SK-N-SH treated with all-trans-retinoic acid at 6 μM for 48 hours (cell line): ENCODE data around the gene C9orf57.
"Not testable (repeated sequence)": the region's sequence is repeated elsewhere in the genome, so short reads cannot be mapped to it uniquely, and the experiment has no call there.

Experiments used
- ATAC-seq: fragments of 200-7000 bp; cut with Tn5 transposase; 3 replicates; pipeline ENCODE4 v1.9.1; 2020; ENCODE audit warnings: mild to moderate bottlenecking, moderate library complexity
- ARNTL ChIP-seq: fragments of 450-650 bp; formaldehyde crosslinking; IDR thresholded peaks from 2 replicates; pipeline ENCODE4 v1.5.0; 2020; ENCODE audit warnings: low read depth, mild to moderate bottlenecking, moderate library complexity, borderline replicate concordance
- BACH2 ChIP-seq: fragments of 250-450 bp; sonication (Bioruptor Pico); IDR thresholded peaks from 2 replicates; pipeline ENCODE4 v1.9.0; 2021; ENCODE audit warnings: mild to moderate bottlenecking, borderline replicate concordance
- CREB5 ChIP-seq: fragments of 250-450 bp; sonication (Bioruptor Pico); IDR thresholded peaks from 2 replicates; pipeline ENCODE4 v1.5.1; 2020; ENCODE audit warnings: low read depth, mild to moderate bottlenecking, moderate library complexity
- CSDC2 ChIP-seq: fragments of 250-450 bp; sonication (Bioruptor Pico); IDR thresholded peaks from 2 replicates; pipeline ENCODE4 v1.5.0; 2020; ENCODE audit warnings: mild to moderate bottlenecking, moderate library complexity
- ESRRG ChIP-seq: fragments of 250-450 bp; sonication (Bioruptor Pico); IDR thresholded peaks from 2 replicates; pipeline ENCODE4 v1.6.1; 2021; ENCODE audit warnings: mild to moderate bottlenecking
- GLIS3 ChIP-seq: fragments of 250-450 bp; sonication (Bioruptor Pico); IDR thresholded peaks from 2 replicates; pipeline ENCODE4 v1.5.0; 2020; ENCODE audit warnings: mild to moderate bottlenecking, moderate library complexity
- ISL1 ChIP-seq: fragments of 250-450 bp; sonication (Bioruptor Pico); IDR thresholded peaks from 2 replicates; pipeline ENCODE4 v2.1.2; 2022; ENCODE audit warnings: mild to moderate bottlenecking, moderate library complexity
- OSR1 ChIP-seq: fragments of 250-450 bp; sonication (Bioruptor Pico); IDR thresholded peaks from 2 replicates; pipeline ENCODE4 v1.8.0; 2022; ENCODE audit warnings: moderate library complexity, mild to moderate bottlenecking, inconsistent platforms
- PPARA ChIP-seq: fragments of 250-450 bp; sonication (Bioruptor Pico); IDR thresholded peaks from 2 replicates; pipeline ENCODE4 v1.5.0; 2020; ENCODE audit warnings: mild to moderate bottlenecking, borderline replicate concordance
- RARB ChIP-seq: fragments of 250-450 bp; sonication (Bioruptor Pico); IDR thresholded peaks from 2 replicates; pipeline ENCODE4 v1.8.0; 2021; ENCODE audit warnings: mild to moderate bottlenecking, moderate library complexity
- SNAI2 ChIP-seq: fragments of 250-450 bp; sonication (Bioruptor Pico); IDR thresholded peaks from 2 replicates; pipeline ENCODE4 v1.5.0; 2020; ENCODE audit warnings: mild to moderate bottlenecking, moderate library complexity
- TCF4 ChIP-seq: fragments of 250-450 bp; sonication (Bioruptor Pico); IDR thresholded peaks from 2 replicates; pipeline ENCODE4 v1.8.0; 2021; ENCODE audit warnings: mild to moderate bottlenecking, moderate library complexity, borderline replicate concordance
- TOX ChIP-seq: fragments of 250-450 bp; sonication (Bioruptor Pico); IDR thresholded peaks from 2 replicates; pipeline ENCODE4 v1.8.0; 2021; ENCODE audit warnings: mild to moderate bottlenecking, moderate library complexity, borderline replicate concordance
- ZC3H10 ChIP-seq: fragments of 250-450 bp; sonication (Bioruptor Pico); IDR thresholded peaks from 2 replicates; pipeline ENCODE4 v1.5.1; 2021; ENCODE audit warnings: mild to moderate bottlenecking, moderate library complexity
- ZFP30 ChIP-seq: fragments of 450-650 bp; formaldehyde crosslinking; IDR thresholded peaks from 2 replicates; pipeline ENCODE4 v1.5.0; 2022; ENCODE audit warnings: mild to moderate bottlenecking, moderate library complexity
- ZNF565 ChIP-seq: fragments of 450-650 bp; formaldehyde crosslinking; conservative IDR thresholded peaks from 2 replicates; pipeline ENCODE4 v1.5.0; 2020; ENCODE audit warnings: low read depth, mild to moderate bottlenecking, moderate library complexity
- ZNF70 ChIP-seq: fragments of 450-650 bp; formaldehyde crosslinking; IDR thresholded peaks from 2 replicates; pipeline ENCODE4 v1.5.0; 2020; ENCODE audit warnings: mild to moderate bottlenecking, moderate library complexity
- ZNF8 ChIP-seq: fragments of 450-650 bp; formaldehyde crosslinking; IDR thresholded peaks from 2 replicates; pipeline ENCODE4 v1.5.0; 2020; ENCODE audit warnings: mild to moderate bottlenecking, moderate library complexity
- TF ChIP-seq, protein P1 (sequence below): fragments of 250-450 bp; sonication (Bioruptor Pico); IDR thresholded peaks from 2 replicates; pipeline ENCODE4 v1.5.0; 2020; ENCODE audit warnings: mild to moderate bottlenecking, moderate library complexity
- TF ChIP-seq, protein P2 (sequence below): fragments of 250-450 bp; sonication (Bioruptor Pico); IDR thresholded peaks from 2 replicates; pipeline ENCODE4 v1.8.0; 2021; ENCODE audit warnings: low read depth, mild to moderate bottlenecking, moderate library complexity, borderline replicate concordance

Gene C9orf57

GRCh38 chr9:72012646-72013045 lies 47.8 kb downstream of the C9orf57 start:
- TF ChIP-seq, protein P1, sequence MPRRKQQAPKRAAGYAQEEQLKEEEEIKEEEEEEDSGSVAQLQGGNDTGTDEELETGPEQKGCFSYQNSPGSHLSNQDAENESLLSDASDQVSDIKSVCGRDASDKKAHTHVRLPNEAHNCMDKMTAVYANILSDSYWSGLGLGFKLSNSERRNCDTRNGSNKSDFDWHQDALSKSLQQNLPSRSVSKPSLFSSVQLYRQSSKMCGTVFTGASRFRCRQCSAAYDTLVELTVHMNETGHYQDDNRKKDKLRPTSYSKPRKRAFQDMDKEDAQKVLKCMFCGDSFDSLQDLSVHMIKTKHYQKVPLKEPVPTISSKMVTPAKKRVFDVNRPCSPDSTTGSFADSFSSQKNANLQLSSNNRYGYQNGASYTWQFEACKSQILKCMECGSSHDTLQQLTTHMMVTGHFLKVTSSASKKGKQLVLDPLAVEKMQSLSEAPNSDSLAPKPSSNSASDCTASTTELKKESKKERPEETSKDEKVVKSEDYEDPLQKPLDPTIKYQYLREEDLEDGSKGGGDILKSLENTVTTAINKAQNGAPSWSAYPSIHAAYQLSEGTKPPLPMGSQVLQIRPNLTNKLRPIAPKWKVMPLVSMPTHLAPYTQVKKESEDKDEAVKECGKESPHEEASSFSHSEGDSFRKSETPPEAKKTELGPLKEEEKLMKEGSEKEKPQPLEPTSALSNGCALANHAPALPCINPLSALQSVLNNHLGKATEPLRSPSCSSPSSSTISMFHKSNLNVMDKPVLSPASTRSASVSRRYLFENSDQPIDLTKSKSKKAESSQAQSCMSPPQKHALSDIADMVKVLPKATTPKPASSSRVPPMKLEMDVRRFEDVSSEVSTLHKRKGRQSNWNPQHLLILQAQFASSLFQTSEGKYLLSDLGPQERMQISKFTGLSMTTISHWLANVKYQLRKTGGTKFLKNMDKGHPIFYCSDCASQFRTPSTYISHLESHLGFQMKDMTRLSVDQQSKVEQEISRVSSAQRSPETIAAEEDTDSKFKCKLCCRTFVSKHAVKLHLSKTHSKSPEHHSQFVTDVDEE (CRISPR knock-in tag): no peak
- ATAC-seq: no peak

- not testable (repeated sequence) for ATAC-seq
Observed at GRCh38 chr9:72007726-72008125, 52.7 kb downstream of the C9orf57 start.

DNA sequence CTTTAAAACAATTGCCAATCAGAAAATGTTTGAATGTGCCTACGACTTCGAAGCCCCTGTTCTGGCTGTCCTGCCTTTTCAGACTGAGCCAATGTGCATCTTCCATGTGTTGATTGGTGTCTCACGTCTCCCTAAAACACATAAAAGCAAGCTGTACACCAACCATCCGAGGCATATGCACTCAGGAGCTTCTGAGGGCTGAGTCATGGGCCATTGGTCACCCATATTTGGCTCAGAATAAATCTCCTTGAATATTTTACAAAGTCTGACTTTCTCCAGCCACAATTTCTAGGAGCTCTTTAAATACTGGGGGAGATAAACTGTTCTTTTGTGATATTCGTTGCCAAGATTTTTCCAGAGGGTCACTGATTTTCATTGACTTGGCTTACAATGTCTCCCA lies 53.9 kb downstream of the C9orf57 start:
- ATAC-seq: no peak
- TF ChIP-seq RARB (CRISPR knock-in tag) (no peak), ZNF70 (CRISPR knock-in tag) (no peak), BACH2 (CRISPR knock-in tag) (no peak), ZNF8 (CRISPR knock-in tag) (no peak), GLIS3 (CRISPR knock-in tag) (no peak), CREB5 (CRISPR knock-in tag) (no peak), SNAI2 (CRISPR knock-in tag) (no peak), ZFP30 (CRISPR knock-in tag) (no peak), TCF4 (CRISPR knock-in tag) (no peak), TOX (no peak), ISL1 (CRISPR knock-in tag) (no peak), ZNF565 (CRISPR knock-in tag) (no peak), ZC3H10 (CRISPR knock-in tag) (no peak), CSDC2 (CRISPR knock-in tag) (no peak), ARNTL (CRISPR knock-in tag) (no peak)
- TF ChIP-seq, protein P2, sequence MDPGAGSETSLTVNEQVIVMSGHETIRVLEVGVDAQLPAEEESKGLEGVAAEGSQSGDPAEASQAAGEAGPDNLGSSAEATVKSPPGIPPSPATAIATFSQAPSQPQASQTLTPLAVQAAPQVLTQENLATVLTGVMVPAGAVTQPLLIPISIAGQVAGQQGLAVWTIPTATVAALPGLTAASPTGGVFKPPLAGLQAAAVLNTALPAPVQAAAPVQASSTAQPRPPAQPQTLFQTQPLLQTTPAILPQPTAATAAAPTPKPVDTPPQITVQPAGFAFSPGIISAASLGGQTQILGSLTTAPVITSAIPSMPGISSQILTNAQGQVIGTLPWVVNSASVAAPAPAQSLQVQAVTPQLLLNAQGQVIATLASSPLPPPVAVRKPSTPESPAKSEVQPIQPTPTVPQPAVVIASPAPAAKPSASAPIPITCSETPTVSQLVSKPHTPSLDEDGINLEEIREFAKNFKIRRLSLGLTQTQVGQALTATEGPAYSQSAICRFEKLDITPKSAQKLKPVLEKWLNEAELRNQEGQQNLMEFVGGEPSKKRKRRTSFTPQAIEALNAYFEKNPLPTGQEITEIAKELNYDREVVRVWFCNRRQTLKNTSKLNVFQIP (CRISPR knock-in tag): no peak

DNA sequence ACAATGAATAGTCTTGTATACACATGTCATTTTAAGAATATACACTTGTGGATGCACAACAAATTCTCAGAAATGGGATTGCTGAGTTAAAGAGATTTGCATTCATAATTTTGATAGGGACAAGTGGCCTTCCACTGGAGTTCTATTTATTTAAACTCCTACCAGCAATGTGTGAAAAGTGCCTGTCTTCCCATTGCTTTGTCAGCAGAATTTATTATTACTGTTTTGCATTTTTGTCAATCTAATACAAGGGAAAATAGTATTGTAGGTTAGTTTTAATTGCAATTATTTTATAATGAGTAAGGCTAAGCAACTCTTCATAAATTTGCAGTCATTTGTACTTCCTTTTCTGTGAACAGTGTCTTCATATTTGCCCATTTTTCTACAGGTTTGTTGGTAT lies 55.0 kb downstream of the C9orf57 start:
- TF ChIP-seq BACH2 (CRISPR knock-in tag) (no peak), OSR1 (CRISPR knock-in tag) (no peak), ZC3H10 (CRISPR knock-in tag) (no peak), GLIS3 (CRISPR knock-in tag) (no peak), TOX (no peak), ZNF70 (CRISPR knock-in tag) (no peak), ESRRG (CRISPR knock-in tag) (no peak), PPARA (no peak)
- TF ChIP-seq, protein P2 (CRISPR knock-in tag): no peak
- ATAC-seq: no peak
